SIG-M5 treated with dmso at 0.1 percent for 504 hours (cell line): Measurements from ENCODE around the gene NANOS3.

Source experiments
- DNase-seq: peaks from one replicate; lab custom pipeline; 2025; ENCODE audit not compliant: unreplicated experiment; lab: John Stamatoyannopoulos, UW

Gene NANOS3

DNA sequence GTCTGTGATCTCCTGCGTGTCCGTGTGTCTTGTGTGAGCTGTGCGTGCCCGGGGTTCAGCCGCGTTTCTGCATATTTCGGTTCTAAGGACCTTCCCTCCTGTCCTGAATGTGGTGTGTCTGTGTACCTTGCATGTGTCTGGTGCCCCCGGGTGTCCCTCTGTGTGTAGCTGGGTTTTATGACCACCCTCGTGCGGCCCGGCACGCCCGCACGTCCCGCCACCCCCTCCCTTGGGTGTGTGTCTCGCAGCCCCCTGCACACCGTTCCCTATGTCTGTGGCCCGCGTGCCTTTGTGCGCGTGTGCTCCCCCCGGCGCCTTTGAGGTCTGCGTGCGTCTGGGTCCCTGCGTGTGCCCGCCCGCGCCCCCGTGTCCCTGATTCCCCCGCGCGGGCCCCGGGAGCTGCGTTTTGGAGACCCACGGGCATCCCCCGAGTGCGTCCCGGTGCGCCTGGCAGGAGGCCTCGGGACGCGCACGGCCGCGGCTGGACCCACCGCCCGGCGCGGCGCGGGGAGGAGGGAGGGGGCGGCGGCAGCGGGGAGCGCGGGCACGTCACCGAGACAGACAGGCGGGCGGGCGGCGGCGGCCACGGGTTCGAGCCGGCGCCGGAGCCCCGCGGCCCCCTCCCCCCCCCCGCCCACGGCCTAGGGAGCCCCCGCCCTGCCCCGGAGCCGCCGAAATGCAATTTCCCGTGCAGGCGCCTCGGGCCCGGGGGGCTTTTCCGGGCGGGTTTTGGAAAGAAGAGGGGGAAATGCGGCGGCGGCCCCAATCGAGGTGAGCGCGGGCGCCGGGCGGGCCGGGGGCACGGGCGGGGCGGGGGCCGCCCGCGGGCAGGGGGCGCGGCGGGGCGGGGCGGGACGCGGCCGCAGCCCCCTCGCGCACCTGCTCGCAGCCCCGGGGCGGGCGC lies 12.0 kb upstream of the NANOS3 start:
- no peak for DNase-seq

DNA sequence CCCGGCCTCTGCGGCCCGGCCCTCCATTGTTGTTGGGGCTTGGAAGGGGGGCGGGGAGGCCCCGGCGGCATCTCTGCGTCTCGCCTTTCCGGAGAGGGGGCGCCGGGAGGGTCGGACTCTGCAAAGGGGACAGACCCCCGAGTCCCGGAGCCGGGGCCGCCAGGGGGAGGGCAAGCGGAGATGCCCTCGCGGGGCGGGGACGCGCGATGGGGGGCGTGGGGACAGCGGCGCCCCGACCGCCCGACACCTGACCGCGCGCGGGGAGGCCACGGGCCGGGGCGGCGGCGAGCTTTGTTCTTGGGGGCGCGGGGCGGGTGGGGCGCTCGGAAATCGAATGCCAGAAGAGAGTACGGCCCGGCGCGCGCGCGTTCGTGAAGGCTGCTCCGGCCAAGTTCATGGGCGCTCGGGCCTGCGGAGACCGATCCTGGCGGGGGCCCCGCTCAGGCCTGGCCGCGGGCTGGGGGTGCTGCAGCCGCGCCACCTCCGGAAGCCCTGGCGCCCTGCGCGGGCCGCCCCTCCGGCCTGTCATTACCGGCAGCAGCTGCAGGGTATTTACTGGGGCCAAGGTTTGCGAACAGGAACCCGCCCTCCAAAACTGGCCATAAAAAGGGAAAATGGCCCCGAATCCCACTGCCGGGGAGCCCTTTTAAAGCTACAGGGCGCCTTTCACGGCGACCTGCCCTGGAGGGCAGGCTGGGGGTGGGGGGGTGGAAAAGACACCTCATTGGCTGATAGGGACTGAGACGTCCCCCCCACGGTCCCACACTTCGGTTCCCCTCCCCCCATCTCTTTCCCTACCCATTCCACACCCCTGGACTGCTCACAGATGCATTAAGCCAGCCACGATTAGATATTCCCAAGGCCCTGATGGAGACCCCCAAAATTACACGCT lies 11.1 kb upstream of the NANOS3 start:
- DNase-seq: no peak

DNA sequence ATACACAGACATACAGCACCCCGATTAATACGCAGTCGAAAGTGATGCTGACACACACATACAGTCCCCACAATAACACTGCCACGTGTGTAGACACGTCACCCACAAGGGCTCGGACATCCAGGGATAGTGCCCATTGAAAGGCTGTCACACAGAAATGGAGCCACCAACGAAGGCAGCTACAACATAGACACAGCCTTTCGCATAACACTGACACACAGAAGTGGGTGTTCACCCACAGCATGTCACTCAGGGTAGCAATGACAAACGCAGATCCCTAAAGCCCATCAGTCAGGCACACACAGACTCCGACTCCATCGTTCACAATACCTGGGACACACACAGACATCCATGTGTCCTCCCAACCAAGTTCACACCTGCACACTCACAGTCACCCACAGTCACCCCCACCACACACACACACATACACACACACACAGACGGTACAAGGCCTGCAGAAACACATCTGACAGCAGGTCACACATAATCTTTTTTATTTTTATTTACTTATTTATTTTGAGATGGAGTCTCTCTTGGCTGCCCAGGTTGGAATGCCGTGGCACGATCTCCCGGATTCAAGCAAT lies 10.4 kb upstream of the NANOS3 start:
- DNase-seq: no peak

DNA sequence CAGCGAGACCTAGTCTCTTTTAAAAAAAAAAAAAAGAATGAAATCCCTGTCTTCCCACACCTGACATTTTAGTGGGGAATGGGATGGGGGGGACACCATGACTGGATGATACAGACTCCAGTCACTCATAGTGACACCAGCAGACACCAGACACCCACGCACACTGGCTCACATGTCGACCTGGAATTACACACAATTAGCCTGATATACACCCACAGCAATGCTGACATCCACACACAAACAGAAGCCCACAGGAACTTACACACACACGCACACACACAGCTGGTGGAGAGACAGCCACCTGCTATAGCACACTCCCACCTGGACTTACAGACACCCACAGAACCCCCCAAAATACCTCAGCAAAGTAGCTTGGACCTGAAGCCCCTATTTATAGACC lies 8.3 kb upstream of the NANOS3 start:
- DNase-seq: no peak

DNA sequence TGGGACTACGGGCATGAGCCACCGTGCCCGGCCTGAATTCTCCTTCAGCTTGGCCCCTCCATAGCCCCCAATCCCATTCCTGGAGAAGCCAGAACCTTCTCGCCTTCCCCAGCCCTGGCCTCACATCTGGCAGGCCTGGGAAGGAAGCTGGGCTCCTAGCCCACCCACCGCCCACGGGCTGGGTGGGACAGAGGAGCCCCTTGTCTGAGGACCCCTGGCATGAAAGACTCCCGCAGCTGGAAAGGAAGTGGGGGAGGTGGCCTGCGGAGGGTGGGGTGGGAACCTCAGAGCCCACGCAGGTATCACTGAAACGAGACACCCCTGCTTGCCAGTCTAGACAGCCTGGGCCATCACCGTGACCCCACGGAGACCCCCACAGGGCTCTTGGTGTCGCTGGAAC lies 7.7 kb upstream of the NANOS3 start:
- no peak for DNase-seq

DNA sequence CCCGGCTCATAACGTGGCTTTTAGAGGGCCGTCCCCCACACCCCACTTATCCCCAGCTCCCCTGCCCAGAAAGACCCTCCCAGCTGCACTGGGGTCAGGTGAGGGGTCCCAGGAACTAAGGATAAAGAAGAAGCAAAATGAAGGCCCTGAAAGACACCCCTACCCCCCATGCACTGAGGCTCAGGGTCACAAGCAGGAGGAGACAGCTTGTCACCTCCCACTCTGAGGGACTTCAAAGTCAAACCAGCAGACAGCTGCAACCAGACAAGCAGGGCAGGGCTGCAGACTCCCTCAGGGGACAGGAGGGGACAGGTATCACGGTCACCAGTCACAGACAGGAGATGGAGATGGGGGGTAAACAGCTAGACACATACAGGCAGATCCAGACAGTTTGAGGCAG lies 6.1 kb upstream of the NANOS3 start:
- no peak for DNase-seq

DNA sequence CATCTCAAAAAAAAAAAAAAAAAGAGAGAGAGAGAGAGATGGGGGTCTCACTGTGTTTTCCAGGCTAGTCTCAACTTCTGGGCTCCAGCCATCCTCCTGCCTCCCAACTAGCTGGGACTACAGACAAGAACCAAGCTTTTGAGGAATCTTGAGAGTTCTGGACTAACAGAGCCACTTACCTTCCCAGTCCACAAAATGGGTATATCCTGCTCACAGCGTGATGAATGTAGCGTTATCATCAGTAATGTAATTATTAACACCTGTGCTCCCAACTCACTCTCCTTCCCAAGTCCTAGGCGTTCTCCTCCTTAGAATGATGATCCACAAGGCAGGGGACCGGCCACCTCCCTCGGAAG lies 4.6 kb upstream of the NANOS3 start:
- no peak for DNase-seq

DNA sequence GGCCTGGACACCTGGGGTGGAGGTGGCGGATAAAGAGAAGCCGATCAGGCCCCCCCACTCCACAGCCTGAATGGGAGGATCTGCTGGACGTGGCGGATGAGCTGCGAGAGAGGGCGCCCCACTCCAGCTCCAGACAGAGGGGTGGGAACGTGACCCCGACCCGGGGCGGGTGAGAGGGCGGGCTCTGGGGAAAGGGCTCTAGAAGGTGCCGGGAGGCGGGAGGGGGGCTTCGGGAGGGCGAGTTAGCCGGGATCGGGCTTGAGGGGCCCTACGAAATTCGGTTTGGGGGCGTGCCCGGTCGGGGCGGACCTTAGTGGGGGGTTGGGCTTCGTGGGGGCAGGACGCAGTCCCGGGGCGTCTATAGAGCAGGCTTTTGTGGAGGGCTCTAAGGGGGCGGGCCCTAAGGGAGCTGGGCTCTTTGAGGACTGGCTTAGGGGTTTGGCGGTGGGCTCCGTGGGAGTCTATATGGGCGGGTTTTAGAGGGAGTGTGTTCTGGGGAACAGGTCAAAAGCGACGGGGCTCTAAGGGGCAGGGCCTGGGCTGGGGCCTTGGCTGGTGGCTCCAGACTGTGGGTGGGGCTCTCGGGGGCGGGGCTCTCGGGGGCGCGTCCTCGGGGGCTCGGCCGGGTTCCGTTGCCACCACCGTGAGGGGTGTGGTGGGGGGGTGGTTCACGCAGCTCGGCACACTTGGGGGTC lies 4.1 kb upstream of the NANOS3 start:
- no peak for DNase-seq

DNA sequence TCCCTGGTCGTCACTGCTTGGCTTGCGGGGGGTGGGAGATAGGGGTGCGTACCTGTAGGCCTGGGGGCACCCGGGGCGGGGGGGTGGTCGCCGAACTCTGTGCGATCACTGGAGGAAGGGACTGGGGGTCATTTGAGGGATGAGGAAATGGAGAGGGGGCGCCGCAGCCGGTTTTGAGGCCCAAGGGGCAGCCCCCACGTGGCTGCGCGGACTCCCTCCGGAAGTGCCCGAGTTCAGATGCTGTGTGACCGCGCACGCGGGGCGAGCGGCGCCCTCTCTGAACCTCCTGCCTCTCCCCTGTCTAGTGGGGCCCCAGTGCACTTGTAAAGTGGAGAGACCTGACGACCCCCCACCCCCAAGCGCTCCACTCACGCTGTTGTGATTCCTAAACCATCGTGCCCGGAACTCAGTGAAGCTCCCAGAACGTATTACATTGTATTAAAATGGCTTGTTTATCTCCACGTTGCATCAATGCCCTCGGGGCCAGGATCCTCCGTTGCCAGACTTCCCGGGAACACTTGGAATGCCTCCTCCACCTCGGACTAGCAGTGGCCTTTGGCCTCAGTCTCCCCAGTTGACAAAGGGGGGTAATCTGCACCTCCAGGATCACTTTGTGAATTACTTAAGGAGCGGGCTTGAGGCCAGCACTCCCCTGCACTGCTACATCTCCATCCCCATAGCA lies 3.0 kb upstream of the NANOS3 start:
- no peak for DNase-seq

DNA sequence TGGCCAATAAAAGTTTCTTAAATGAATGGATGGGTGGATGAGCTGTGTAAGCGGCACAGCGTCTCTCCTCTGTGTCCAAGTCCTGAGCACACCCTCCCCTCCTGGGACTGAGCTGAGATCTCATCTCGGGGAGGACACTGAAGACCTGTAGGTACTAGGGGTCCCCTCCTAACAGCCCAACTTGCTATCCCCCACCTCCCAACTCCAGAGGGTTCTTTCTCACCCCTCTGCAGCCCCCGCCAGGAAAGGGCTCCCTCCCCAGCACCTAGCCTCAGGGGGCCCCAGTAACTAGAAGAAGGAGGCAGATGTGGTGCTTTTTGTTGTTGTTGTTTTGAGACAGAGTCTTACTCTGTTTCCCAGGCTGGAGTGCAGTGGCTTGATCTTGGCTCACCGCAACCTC lies 1.1 kb upstream of the NANOS3 start:
- no peak for DNase-seq

DNA sequence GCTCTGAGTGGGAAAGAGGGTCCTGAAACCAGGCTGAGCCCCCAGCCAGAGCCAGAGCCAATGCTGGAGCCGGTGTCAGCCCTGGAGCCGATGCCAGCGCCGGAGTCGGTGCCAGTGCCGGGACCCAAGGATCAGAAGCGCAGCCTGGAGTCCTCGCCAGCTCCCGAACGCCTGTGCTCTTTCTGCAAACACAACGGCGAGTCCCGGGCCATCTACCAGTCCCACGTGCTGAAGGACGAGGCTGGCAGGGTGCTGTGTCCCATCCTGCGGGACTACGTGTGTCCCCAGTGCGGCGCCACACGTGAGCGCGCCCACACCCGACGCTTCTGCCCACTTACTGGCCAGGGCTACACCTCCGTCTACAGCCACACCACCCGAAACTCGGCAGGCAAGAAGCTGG lies 369 bp downstream of the NANOS3 start:
- DNase-seq: no peak

DNA sequence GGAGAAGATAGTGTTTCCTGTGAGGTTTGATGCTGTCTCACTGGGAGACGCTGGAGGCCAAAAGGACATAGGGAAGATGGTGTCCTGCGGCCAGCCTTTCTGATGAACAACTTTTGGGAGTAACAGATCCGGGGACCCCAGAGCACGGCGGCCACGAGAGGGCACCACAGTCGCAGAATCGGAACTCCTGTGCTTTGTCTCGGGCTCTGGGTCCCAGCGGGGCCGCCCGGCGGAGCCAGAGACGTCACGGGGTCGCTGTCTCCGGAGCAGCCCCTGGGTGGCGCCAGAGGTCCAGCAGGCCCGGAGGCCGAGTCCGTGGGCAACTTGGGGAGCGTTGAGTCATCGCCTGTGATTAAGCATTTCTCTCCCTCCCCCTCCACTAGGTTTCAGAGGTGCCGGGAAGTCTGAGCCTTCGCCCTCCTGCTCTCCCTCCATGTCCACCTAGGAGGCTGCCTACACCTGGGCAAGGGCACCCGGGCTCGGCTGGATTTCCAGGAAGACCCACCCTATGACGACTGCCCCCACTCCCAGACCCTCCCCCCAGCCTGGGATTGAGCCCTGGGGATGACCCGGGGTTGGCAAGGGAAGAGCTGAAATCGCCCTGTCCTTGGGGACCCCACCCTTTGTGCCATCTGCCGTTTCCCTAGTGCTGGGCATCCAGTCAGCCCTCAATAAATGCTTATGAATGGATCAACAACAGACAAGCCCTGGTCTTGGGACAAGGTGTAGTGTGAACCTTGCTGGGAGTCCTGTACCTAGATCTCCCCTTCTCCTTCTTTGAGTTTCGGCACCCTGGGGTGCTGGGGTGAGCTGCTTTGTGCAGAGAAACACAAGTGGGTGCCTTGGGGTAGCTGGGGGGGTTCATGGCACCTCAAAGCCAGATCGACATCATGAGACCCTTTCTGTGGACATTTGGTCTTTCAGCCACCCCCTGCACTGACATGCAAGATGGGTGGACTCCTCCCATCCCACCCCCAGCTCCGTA lies 3.4 kb downstream of the NANOS3 start:
- DNase-seq: peak; percentile 91

DNA sequence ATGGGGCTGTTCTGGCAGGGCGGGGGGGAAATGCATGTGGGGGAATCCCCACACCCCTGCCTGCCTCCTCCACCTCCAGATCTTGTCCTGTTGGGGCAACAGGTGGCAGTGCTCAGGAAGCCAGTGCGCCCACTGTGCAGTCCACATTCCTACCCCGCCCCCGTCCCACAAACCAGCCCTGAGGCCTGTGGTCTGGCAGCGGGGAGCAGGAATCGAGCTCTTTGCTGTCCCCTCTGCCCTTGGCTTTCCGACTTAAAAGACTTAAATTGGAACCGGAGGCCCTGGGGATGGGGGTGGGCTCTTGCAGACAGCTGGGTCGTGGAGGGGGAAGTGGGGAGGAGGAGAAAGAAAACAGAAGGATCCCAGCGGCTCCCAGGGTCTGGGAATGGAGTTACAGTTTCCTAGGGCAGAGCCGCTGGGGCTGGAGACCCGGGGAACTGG lies 4.3 kb downstream of the NANOS3 start:
- no peak for DNase-seq

DNA sequence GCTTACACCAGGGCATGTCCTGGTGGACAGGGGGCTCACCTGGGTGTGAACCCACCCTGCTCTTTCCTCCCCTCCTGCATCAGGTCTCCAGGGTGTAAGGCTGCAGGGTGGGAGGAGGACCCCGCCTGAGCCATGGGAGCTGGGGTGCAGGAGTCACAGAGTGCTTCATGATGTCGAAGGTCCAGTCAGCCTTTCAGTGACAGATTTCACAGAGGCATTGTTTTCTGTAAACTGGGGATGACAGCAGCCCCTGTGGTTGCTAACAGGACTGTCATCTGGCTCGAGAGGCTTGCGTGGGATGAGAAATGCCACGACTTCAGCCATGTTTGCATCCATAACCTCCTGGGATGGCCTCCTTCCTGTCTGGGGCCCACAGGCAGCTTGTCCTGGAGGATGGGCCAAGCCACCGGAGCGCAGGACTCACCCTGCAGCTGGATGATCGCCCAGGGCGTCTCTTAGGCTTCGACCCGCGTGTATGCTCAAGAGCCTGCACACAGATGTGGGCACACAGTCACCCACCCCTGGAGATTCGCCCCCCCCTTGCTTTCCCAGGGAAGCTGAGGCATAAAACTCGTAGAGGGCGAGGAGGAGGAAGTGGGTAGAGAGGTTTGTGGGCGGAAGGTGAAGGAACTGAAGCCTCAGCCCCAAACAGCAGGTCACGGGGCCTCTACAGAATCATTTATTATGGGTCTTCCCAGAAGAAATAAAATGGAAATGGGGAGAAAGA lies 4.9 kb downstream of the NANOS3 start:
- DNase-seq: peak; percentile 37

DNA sequence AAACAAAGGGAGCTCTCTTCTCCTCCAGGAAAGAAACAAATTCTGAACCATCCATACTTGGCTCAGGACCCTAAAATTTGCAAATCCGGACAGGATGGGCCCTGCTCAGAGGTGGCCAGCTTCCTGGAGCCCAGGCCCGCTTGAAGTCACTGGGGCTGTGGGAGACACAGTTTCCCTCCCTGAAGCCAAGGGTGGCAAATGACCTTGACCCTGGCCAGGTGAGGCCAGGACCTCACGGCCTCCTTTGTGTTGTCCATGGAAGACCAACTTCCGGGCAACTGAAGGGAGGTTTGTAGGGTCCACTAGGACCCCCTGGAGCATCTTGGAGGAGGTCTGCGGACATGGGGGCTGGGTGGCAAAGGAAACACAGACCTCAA lies 5.5 kb downstream of the NANOS3 start:
- DNase-seq: no peak

DNA sequence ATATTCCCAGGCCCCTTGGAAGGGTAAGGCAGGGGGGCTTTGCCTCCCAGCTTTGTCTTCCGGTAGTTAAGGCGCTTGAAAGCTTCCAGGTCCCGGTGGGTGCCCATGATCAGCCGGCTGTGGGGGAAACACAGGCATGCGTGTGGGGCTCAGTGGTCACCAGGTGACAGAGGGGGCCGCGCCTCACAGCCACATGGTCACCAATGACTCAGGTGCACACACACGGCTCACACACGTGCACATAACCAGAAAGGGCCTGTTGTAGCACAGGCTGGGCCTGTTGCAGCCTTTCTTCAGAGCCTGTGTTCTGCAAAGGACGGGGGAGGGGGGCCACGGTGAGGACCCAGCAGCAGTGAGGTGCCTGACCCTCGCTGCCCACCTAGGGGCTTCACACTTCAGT lies 5.9 kb downstream of the NANOS3 start:
- no peak for DNase-seq

DNA sequence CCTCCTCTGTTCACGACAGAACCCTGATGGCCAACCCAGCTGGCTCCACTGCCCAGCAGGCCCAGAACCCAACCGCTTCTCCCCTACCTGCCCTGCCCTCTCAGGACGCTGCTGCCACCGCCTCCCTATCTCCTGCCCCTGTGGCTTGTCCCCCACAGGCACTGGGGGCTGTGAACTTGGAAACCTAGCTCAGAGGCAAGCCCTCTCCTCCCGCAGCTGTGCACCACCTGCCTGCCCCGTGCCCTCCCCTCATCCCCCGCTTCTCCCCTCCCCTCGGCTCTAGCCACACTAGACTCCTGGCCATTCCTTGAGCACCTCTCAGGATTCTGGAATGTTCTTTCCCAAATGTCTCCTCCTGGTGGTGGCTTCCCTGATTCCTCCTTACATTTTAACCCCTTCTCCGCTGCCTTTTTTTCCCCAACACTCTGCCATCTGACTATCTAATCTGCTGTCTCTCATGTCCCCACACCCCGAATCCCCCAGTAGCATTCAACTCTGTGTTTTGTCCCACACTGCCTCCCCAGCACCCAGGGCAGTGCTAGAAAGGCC lies 6.7 kb downstream of the NANOS3 start:
- no peak for DNase-seq

DNA sequence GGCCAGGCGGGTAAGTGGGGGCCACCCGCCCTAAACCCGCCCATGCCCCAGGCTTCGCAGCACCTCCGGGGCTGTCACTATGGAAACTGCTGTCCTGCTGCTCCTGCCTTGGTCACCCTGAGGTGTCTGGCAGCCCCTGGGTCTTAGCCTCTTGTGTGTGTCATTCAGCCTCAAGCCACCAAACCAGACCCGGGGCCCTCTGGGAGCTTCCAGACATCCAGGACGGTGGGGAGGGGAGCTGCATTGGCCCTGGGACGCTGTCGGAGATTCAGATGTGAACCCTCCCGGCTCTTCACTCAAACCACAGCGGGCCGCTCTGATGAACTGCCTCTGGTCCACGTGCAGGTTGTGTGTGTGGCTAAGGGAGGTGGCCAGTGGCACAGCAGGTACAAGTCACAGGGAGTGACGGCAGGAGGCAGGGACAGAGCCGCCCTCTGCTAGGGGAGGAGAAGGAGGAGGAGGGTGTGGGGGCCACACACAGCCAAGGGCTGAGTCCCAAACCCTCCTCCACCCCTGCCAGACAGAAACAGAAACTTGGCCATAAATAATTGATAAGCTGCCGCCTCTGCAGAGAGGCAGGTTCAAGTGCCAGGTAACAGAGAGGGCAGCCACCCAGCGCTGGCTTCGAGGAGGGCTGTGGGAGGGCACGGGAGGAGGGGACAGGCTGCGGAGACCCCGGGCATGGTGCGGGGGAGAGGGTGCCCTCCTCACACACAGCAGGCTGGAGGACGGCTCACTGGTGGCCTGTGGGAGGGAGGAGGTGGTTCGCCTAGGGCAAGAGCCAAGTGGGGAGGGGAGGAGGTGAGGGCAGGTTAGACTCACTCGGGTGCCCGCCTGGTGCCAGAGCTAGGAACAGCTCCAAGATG lies 8.0 kb downstream of the NANOS3 start:
- no peak for DNase-seq
